HFF-Myc (cell line): ENCODE data around the gene TDRD9.

Source experiments
- DNase-seq: peaks from one replicate; pipeline ENCODE4 v3.0.0-alpha.2; 2011; ENCODE audit warnings: low read depth; ENCODE audit errors: extremely low read depth
- H3K4me3 ChIP-seq: replicated peaks from 2 replicates; pipeline ENCODE4 v1.5.1; 2011; ENCODE audit warnings: low read depth, mild to moderate bottlenecking, control low read depth, low read length
- CTCF ChIP-seq: IDR thresholded peaks from 2 replicates; pipeline ENCODE4 v1.5.1; 2012; ENCODE audit warnings: mild to moderate bottlenecking, low read depth, low read length, control low read depth; ENCODE audit errors: missing control alignments

The TDRD9 gene

DNA sequence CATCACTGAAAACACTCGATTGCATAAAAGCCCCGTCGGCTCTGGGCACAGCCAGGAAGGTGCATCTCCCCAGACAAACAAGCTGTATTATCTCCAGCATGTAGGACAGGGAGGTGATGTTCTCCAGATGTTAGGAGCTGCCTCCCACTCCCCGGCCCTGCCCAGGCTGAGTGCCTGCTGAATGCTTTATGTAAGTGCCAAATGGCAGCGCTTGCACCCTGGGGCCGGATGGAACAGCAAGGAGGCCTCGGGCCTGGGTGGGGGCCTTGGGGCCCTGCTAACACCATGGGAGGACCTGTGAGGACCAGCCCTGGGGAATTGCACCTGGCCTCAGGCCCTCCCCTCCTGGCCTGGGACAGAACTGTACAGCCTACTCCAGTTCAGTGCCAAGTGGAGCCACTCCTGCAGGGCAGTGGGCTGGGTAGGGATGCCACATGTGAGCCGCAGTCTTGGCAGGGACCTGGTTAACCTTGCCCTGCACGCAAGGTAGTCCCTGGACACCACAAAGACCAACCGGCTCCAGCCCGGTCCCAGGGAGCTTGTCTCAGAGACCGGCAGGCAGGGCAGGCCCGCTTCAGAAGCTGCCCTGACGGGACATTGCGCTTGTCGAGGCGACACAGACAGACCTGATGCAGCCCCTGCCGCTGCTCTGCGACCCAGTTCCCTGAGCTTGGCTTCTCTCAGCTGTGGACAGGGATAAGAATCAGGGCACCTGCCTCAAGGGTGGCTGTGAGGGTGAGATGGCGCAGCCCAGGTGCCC lies 45.6 kb upstream of the TDRD9 start:
- H3K4me3 ChIP-seq, result no peak overlapping the region
- TF ChIP-seq CTCF, result no peak
- DNase-seq, result no peak

- TF ChIP-seq CTCF, result no peak
- H3K4me3 ChIP-seq, result no peak overlapping the region
- no peak for DNase-seq
Observed at GRCh38 chr14:103883263-103883523, 45.1 kb upstream of the TDRD9 start.

GRCh38 chr14:103884854-103885253 lies 43.4 kb upstream of the TDRD9 start:
- no peak for TF ChIP-seq CTCF
- no peak for DNase-seq
- no peak overlapping the region for H3K4me3 ChIP-seq

DNA sequence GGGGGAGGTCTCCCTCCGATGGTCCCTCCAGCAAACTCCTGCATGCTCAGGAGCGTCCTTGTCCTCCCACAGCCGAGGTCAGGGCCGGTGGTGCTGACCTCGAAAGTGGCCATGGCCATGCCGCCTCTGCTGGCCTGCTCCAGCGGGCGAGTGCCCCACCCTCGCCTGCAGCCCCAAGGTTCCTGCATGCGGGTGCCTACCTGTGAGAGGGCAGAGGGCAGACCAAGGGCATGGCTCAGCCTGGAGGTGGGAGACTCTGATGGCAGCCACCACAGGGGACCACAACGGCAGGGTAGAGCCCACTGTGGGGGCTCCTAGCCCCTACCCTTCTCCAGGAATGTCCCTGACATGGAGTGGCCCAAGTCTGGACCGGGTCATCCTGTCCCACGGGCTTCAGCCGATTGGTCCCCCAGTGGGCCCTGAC lies 42.7 kb upstream of the TDRD9 start:
- H3K4me3 ChIP-seq, result no peak overlapping the region
- TF ChIP-seq CTCF, result no peak
- no peak for DNase-seq

GRCh38 chr14:103886304-103887169 lies 41.7 kb upstream of the TDRD9 start:
- no peak overlapping the region for H3K4me3 ChIP-seq
- no peak for TF ChIP-seq CTCF
- no peak for DNase-seq

GRCh38 chr14:103887170-103887501 lies 41.1 kb upstream of the TDRD9 start:
- no peak for DNase-seq
- TF ChIP-seq CTCF, result no peak
- H3K4me3 ChIP-seq, result no peak overlapping the region
